Right ventricle myocardium superior (tissue), 1 donor: ENCODE data around the gene NFE2L3. TPM values are rescaled to one million over a fixed set of nuclear protein-coding genes. Genes with fewer than 3 reads are reported as not detected.
A peak's percentile ranks its signal among the peaks of the same experiment; 100 is the strongest.
"Not testable (repeated sequence)": the region's sequence is repeated elsewhere in the genome, so short reads cannot be mapped to it uniquely, and the experiment has no call there.

Source experiments
- ATAC-seq: fragments of 200-7000 bp; cut with Tn5 transposase; one replicate; pipeline ENCODE4 v1.9.1; 2020; ENCODE audit warnings: mild to moderate bottlenecking; ENCODE audit not compliant: poor library complexity
- DNase-seq: peaks from one replicate; pipeline ENCODE4 v3.0.0-alpha.2; 2020
- intact Hi-C: fragments of 100-400 bp; cut with DNase I; formaldehyde crosslinking; loops from one replicate; pipeline ENCODE4 v1.11.2; 2022
- total RNA-seq: library from RNA; stranded (reverse); fragmentation: NEBNext Ultra II Directional; extraction: Animal tissue kit (Norgen Biotek cat#: 25700); gene quantifications from one replicate; pipeline ENCODE4 v1.2.1, GENCODE V29; 2021
- donor health status: DM: no; HTN: yes; CAD: no; lungs with severe emphysema.

NFE2L3 gene
- total RNA-seq, 1 donor from 2014 or later, result 0.91 TPM

DNA sequence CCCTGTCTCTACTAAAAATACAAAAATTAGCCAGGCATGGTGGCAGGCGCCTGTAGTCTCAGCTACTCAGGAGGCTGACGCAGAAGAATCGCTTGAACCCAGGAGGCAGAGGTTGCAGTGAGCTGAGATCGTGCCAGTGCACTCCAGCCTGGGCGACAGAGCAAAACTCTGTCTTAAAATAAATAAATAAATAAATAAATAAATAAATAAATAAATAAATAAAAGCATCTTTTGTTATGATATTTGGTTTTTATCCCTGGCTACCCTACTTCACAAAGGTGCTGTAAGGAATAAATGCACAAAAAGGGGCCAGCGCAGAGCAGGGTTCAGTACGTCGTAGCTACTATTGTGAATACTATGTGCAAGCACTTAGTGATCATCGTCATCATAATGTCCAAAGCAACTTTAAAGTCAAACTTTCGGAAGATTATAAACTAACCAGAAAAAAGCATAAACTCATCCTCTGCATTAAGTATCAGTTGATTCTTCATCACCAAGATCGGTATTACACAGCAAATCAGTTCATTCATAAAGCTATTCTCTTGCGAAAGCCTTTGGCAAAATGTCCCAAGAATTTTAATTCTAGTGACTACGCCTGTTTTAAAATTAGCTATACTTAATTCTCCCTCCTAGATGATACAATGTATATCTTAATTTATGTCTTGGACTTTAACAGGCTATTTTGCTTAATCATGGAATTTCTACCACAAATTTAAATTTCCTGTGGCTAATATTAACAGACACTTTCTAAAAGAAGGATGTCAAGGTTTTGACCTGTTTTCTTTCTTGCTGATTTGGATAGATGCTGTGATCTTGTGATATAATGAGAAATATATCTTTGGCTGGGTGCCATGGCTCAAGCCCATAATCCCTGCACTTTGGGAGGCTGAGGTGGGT is 7.6 kb upstream of the NFE2L3 start:
- ATAC-seq, result no peak

DNA sequence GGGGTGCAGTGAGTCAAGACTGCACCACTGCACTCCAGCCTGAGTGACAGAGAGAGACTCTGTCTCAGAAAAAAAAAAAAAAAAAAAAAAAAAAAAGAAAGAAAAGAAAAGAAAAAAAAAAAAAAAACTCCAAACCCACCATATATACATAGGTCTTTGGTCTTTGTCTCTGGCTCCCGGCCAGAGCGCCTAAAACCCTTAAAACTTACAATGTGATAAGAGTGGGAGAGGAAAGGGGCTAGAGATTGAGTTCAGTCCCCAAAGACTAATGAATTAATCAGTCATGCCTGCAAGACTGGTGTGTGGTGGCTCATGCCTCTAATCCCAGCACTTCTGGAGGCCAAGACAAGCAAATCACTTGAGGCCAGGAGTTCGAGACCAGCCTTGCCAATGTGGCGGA is 6.8 kb upstream of the NFE2L3 start:
- intact Hi-C loops, result no loop called here
- ATAC-seq, result no peak
- DNase-seq, result no peak

More for the DNA sequence above, 7.6 kb upstream of the NFE2L3 start:
- intact Hi-C loops, result no loop called here
- no peak for DNase-seq

DNA sequence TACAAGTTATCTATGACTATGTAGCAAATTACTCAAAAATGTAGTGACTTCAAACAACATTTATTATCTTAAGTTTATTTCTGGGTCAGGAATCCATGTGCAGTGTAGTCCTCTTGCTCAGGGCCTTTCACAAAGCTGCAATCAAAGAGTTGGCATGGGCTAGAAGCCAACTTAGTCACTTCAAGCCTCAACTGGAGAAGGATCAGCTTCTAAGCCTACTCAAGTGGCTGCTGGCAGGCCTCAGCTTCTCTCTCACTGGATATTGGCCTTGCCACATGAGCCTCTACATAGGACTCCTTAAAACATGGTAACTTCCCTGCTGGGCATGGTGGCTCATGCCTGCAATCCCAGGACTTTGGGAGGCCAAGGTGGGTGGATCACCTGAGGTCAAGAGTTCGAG is 5.0 kb upstream of the NFE2L3 start:
- DNase-seq (no peak), ATAC-seq (peak; percentile 29)
- intact Hi-C loops, result no loop called here

DNA sequence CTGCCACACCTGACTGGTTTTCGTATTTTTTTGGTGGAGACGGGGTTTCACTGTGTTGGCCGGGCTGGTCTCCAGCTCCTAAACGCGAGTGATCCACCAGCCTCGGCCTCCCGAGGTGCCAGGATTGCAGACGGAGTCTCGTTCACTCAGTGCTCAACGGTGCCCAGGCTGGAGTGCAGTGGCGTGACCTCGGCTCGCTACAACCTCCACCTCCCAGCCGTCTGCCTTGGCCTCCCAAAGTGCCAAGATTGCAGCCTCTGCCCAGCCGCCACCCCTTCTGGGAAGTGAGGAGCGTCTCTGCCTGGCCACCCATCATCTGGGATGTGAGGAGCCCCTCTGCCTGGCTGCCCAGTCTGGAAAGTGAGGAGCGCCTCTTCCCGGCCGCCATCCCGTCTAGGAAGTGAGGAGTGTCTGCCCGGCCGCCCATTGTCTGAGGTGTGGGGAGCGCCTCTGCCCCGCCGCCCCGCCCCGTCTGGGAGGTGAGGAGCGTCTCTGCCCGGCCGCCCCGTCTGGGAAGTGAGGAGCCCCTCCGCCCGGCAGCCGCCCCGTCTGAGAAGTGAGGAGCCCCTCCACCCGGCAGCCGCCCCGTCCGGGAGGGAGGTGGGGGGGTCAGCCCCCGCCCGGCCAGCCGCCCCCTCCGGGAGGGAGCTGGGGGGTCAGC is 4.2 kb upstream of the NFE2L3 start:
- intact Hi-C loops, ATAC-seq, DNase-seq: not testable (repeated sequence)

DNA sequence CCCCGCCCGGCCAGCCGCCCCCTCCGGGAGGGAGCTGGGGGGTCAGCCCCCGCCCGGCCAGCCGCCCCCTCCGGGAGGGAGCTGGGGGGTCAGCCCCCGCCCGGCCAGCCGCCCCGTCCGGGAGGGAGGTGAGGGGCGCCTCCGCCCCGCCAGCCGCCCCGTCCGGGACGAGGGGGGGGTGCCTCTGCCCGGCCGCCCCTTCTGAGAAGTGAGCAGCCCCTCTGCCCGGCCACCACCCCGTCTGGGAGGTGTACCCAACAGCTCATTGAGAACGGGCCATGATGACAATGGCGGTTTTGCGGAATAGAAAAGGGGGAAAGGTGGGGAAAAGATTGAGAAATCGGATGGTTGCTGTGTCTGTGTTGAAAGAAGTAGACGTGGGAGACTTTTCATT is 3.7 kb upstream of the NFE2L3 start:
- intact Hi-C loops, ATAC-seq, DNase-seq: not testable (repeated sequence)

DNA sequence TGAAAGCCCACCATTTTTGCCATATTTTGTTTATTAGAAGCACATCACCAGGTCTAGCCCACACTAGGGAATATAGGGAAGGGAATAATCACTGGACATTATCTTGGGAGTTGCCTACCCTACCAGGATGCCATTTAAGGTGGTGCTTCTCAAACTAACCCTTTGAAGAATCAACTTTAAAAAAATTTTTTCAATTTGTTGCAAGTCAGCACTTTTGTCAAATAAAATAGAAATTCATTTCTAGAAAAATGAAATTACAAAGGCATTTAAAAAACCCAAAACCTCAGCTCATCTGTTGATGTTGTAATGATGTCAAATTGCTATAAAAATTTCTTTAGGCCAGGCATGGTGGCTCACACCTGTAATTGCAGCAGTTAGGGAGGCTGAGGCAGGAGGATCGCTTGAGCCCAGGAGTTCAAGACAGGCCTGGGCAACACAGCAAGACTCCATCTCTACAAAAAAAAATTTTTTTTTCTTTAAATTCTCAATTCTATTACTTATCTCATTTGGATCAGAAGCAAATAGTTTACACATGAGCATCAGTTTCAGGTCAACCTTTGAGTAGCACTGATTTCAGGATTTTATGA is 2.5 kb upstream of the NFE2L3 start:
- no peak for DNase-seq
- ATAC-seq, result no peak
- intact Hi-C loops, result no loop called here

DNA sequence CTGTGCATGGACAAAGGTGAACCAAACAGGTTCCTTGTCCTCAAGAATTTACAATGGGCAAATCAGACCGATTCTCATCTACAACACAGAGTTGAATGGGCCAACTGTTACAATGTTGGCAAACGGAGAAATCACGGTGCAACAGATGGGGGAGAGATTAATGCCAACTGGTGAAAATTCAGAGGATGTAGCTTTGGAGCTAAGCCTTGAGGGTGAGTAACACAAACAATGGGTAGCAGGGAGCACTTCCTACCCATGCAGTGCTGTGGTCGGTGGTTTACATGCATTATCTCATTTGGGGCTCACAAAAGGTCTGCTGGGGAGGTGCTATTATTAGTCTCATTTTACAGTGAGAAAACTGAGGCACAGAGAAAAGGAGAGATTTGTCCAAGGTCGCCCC is 902 bp upstream of the NFE2L3 start:
- no peak for ATAC-seq
- intact Hi-C loops, result no loop called here
- no peak for DNase-seq

DNA sequence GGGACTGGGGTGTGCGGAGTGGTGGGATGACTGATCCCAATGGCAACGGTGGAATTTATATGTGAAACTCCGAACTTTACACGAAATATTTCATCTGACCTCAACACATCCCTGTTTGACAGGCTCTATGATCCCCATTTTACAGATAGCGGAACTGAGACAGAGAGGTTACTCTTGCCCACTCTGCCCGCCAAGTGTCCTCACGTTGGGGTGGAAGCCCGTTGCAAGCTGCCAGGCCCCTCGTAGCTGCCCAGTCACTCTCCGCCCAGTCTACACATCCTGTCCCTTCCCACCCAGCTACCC is 397 bp upstream of the NFE2L3 start:
- no peak for DNase-seq
- no peak for ATAC-seq
- intact Hi-C loops, result no loop called here

DNA sequence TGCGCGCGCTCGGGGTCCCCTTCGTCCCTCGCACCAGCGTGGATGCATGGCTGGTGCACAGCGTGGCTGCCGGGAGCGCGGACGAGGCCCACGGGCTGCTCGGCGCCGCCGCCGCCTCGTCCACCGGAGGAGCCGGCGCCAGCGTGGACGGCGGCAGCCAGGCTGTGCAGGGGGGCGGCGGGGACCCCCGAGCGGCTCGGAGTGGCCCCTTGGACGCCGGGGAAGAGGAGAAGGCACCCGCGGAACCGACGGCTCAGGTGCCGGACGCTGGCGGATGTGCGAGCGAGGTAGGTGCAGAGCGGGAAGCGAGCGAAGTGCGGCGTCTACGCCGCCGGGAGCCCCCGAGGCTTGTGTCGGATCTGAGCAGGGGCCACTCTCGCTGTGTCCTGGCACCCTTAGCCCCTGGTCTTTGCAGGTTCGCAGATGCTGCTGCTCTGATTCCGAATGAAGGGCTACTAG is 813 bp downstream of the NFE2L3 start:
- DNase-seq, result peak; percentile 41
- intact Hi-C loops, ATAC-seq: not testable (repeated sequence)

DNA sequence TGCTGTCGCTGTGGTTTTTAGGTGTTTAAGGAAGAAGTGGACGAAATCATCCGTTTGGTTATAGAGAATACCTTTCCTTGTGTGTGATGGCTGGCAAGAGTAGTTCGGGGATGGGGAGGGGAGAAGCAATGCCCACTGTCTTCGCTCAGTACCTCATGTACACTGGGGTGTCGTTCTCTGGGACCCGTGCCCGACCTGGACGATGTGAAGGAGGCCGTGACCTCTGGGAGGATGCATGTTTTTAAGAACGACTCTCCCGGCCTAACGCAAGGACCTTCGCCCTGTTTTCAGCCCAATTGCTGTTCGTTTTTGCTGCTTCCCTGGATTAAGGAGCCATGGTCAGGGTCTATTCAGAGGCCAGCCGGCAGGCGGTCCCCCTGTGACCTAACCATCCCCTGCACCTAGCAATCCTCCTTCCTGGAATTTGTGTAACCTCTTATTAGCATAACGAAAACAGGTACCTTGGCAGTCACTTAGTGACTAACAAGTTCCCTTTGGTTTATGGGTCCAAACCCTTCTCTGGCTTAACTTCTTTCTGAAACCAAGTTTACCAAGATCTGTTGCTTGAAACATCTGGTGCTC is 1.3 kb downstream of the NFE2L3 start:
- intact Hi-C loops, result no loop called here
- DNase-seq (no peak), ATAC-seq (no peak)

DNA sequence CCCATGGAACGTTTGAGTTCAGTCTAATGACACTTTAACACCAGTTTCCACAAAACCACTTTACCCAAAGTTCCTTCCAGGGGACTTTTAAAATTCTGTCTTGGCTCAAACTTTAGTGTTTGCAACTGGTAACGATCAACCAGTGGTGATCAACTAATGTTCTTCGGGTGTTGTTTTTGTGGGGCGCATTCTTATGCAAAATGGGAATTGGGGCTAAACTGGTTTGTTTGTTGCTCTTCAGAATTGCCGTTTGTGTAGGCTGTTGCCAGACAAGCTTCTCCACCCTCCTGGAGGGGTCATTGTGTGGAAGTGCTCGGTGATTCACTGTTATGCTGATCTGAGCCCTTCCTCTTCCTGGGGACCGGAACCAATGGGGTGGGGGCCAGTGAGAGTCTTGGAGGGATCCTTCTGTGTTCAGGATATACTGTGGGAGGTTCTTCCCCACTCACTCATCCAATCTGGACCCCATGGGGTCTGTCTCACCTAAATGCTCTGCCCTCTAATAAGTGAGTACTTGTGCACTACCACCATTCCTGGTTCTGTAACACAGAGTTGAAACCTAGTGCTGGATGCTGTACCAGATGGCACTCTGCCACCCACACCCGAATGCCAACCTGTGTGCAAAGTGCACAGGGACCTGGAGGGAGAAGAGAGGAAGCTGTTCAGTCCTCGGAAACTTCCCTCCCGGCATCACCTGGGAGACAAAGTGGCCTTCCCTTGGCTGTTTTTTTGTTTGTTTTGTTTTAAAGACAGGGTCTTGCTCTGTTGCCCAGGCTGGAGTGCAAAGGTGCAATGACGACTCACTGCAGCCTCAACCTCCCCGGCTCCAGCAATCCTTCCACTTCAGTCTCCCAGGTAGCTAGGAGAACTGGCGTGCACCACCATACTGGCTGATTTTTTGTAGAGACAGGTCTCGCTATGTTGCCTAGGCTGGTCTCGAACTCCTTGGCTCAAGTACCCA is 2.1 kb downstream of the NFE2L3 start:
- ATAC-seq, result peak; percentile 42
- intact Hi-C loops, result no loop called here
- no peak for DNase-seq

DNA sequence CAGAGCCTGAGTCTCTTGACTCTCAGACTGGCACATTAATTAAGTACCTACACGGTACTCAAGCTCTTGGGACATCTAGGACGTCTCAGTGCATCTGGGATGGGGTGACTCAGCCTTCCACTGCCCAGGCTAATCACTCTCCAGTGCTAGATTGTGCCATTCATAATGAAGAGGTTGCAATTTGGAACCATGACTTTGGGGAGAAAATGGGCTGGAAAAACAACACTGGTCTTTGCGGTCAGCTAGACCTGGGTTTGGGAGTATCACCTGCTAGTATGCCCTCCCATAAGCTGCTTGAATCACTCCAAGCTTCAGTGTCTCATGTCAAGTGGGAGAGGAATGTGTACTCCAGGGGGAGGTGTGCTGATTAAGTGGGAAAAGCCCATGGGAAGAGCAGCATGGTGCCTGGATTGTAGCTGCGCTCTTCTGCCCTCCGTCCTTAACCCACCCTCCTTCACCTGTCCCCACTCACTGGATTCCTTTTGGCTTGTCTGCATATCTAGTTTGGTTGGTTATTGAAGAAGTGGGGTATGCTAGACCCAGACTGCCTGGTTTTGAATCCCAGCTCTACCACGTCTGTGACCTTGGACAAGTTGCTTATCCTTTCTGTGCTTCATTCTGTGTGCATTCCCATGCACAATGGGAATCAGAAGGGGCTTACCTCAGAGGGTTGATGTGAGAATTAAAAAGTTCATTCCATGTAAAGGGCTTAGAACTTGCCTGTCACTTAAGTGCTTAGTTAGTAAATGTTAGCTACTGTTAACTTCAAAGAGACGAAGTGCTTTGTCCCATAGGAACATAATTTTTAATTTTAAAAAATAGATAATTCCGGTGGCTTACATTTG is 3.8 kb downstream of the NFE2L3 start:
- DNase-seq (no peak), ATAC-seq (no peak)
- intact Hi-C loops, result no loop called here

DNA sequence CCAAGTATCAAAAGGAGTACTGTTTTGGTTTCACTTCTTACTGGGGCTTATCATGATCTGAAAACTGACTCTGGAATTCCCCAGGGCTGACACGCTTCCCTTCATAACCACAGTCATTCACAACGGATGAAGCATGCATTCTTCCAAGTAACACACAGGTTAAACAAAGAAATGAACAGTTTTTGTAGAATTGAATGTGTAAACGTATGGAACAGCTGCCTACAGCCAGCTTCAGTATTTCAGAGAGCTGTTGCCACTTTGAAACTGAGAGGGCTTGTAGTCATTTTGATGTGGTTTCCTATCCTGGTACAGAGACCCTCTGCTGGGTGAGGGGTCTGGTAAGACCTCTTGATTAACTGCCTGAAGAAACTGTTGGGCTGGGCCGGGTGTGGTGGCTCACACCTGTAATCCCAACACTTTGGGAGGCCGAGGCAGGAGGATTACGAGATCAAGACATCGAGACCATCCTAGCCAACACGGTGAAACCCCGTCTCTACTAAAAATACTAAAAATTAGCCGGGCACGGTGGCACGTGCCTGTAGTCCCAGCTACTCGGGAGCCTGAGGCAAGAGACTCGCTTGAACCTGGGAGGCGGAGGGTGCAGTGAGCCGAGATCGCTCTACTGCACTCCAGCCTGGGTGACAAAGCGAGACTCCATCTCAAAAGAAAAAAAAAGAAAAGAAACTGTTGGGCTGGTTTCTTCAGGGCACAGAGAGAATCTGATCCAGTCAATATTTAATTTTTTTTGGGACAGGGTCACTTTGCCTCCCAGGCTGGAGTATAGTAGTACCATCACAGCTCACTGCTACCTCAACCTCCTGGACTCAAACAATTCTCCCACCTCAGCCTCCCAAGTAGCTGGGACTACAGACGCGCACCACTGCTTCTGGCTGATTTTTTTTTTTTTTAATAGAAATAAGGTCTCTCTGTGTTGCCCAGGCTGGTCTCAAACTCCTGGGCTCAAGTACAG is 4.7 kb downstream of the NFE2L3 start:
- intact Hi-C loops, result no loop called here
- DNase-seq (no peak), ATAC-seq (no peak)

DNA sequence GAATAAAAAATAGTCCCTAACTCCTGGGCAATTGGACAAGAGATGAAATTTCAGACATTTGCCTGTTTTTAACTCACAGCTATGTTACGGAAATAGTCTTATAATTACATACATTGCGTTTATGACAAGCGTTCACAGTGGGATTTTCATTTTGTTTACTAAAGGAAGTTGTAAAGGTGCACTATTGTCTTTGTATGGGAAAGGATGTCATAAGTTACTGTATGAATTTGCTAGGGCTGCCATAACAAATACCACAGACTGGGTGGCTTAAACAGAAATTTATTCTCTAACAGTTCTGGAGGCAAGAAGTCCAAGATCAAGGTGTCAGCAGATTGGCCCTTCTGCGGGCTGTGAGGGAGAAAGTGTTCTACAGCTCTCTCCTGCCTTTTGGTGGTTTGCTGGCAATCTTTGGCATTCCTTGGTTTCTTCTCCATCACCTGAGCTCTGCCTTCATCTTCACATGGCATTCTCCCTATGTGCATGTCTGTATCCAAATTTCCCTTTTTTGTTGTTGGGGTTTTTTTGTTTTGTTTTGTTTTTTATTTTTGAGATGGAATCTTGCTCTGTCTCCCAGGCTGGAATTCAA is 5.6 kb downstream of the NFE2L3 start:
- intact Hi-C loops, result no loop called here
- ATAC-seq (no peak), DNase-seq (no peak)

DNA sequence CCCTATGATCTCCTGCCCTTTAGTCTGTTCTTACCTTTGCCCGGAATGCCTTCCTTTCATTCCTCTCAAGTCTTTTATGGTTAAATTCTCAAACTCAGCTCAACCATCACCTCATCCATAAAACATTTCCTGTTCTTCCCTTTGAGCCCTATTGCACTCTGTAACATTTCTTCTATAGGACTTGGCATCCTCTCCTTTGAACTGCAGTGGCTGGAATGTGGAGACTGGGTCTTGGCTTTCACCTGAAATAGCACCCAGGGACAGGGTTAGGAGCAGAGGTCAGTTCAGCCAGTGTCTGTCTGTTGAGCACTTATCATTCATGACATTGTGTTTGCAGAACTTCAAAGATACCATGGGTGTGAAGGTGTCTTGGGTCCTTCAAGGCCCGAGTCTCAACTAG is 7.2 kb downstream of the NFE2L3 start:
- no peak for DNase-seq
- ATAC-seq, result no peak
- intact Hi-C loops, result no loop called here

DNA sequence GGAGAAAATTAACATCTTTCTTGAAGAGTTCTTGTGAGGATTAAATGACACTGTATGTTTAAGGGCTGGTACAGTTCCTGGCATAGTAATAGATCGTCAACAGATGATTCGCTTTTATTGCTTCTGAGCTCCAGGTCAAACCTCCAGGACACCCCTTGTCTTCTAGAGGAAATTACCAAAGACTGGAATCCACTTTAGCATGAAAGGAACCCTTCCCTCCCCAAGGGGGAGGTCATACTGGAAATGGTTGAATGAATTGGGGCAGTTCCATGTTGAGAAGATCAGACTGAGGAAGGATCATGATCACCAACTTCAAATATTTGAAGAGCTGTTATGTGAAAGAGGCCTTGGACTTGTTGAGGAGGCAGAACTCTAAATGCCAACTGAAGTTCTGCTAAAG is 8.9 kb downstream of the NFE2L3 start:
- intact Hi-C loops, result no loop called here
- ATAC-seq, result no peak
- DNase-seq, result no peak
